ENCODE measurements around the gene WDR18. TPM values are rescaled to one million over a fixed set of nuclear protein-coding genes. Genes with fewer than 3 reads are reported as not detected.

WDR18 gene
- total RNA-seq, 1 experiment from 2014 or later = 197 TPM

DNA sequence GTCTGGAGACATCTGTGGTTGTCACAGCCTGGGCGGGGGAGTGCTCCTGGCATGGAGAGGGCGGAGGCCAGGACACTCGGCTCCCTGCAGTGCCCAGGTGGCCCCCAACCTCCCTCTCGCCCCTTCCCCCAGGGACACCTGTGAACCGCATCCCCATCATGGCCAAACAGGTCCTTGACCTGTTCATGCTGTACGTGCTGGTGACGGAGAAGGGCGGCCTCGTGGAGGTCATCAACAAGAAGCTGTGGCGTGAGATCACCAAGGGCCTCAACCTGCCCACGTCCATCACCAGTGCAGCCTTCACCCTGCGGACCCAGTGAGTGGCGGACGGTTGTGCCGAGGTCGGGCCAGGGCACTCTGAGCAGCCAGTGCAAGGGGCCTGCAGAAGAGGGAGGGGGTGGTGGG lies 20.0 kb upstream of the WDR18 start:
- no peak for DNase-seq (ENCODE audit: low read depth)

DNA sequence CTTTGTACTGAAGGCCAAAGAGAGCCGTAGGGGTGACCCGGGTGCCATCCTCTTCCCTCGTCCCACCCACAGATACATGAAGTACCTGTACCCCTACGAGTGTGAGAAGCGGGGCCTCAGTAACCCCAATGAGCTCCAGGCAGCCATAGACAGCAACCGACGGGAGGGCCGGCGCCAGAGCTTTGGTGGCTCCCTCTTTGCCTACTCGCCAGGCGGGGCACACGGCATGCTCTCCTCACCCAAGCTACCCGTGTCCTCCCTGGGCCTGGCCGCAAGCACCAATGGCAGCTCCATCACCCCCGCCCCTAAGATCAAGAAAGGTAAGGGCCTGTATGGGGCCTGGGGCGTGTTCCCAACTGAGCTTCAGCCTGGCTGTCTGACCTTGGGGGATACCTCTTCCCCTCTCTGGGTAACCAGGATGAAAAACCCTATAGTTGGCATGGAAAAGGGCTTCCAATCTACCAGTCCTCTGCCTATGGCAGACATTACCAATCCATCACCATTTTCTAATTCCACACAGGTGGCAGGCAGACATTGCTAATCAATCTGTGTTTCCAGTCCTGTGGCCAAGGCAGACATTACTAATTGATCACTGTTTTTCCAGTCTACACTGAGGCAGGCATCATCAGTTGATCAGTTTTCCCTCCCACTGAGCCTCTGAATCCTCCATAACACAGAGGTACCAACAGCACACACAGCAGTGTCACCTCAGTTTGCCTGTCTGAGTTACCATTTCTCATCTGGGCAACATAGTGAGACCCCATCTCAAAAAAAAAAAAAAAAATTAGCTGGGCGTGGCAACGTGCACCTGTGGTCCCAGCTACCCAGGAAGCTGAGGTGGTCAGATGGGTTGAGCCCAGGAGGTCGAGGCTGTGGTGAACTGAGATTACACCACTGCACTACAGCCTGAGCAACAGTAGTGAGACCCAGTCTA lies 19.1 kb upstream of the WDR18 start:
- no peak for DNase-seq (ENCODE audit: low read depth)

DNA sequence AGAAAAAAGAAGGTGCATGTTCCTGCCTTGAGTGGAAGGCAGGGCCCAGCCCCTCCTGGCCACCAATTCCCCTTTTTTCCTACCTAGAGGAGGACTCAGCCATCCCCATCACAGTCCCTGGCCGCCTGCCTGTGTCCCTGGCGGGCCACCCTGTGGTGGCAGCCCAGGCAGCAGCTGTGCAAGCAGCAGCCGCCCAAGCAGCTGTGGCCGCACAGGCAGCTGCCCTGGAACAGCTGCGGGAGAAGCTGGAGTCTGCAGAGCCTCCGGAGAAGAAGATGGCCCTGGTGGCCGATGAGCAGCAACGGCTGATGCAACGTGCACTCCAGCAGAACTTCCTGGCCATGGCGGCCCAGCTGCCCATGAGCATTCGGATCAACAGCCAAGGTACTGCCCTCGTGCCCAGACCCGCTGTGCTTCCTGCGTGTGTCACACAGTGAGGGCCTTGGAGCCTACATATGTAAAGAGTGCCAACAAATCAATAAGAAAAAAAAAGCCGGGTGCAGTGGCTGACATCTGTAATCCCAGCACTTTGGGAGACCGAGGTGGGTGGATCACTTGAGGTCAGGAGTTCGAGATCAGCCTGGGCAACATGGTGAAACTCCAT lies 17.6 kb upstream of the WDR18 start:
- no peak for DNase-seq (ENCODE audit: low read depth)

DNA sequence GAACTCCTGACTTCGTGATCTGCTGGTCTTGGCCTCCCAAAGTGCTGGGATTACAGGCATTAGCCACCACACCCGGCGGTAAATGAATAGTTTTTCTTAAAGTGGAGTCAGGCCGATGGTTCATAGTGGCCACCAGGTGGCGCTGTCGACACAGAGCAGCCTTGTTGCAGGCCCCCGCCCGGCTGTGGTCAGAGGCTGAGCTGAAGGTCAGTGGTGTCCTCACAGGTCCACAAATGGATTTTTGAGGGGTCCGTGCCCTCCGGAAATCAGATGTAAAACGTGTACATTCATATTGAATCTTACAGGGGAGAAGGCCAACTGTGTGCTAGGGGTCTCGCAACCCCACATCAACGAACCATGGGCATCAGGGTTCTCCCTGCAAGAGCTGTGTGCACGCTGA lies 13.4 kb upstream of the WDR18 start:
- no peak for DNase-seq (ENCODE audit: low read depth)

DNA sequence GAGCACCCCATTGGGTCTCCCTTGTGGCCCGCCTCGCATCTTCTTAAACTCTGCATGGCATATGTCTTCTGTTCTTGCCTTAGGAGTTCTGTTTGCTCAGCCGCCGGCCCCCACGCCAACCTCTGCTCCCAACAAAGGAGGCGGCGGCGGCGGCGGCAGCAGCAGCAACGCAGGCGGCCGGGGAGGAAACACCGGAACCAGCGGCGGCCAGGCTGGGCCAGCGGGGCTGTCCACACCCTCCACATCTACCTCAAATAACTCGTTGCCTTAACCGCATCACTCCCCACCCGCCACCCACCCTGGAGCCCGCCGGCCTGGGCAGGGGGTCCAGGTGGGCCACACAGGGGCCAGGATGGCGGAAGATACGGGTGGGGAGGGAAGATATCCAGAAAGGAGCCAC lies 12.3 kb upstream of the WDR18 start:
- DNase-seq (ENCODE audit: low read depth) = no peak

- DNase-seq (ENCODE audit: low read depth) = no peak
Observed at GRCh38 chr19:972281-972680, 11.9 kb upstream of the WDR18 start.

GRCh38 chr19:973726-974563 lies 10.2 kb upstream of the WDR18 start:
- no peak for DNase-seq (ENCODE audit: low read depth)

- DNase-seq (ENCODE audit: low read depth) = no peak
Observed at GRCh38 chr19:974564-975257, 9.4 kb upstream of the WDR18 start.

- DNase-seq (ENCODE audit: low read depth) = no peak
Observed at GRCh38 chr19:976476-976875, 7.7 kb upstream of the WDR18 start.

GRCh38 chr19:977058-977464 lies 7.1 kb upstream of the WDR18 start:
- no peak for DNase-seq (ENCODE audit: low read depth)

DNA sequence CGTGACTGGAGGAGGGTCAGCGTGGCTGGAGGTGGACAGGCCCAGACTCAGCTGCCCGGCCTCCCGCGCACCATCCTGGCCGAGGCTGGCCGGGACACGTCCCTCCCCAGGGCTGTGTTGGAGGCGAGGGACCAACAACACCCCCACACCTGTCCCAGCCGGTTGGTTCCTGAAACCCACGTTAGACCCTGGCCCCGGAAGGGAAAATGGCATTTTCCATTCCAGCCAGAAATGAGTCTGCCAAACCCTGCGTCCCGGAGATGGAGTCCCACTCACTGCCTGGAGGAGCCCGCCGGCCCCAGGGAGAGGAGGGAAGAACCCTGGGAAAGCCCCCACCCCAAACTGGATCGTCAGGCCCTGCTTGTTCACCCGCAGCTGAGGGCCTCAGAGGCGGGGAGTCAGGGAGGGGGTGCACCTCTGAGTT lies 4.8 kb upstream of the WDR18 start:
- no peak for DNase-seq (ENCODE audit: low read depth)

- no peak for DNase-seq (ENCODE audit: low read depth)
Observed at GRCh38 chr19:980133-980998, 3.8 kb upstream of the WDR18 start.

- peak; percentile 54 for DNase-seq (ENCODE audit: low read depth)
Observed at GRCh38 chr19:982567-983170, 1.5 kb upstream of the WDR18 start.

- no peak for DNase-seq (ENCODE audit: low read depth)
Observed at GRCh38 chr19:986083-986482, 1.9 kb downstream of the WDR18 start.

DNA sequence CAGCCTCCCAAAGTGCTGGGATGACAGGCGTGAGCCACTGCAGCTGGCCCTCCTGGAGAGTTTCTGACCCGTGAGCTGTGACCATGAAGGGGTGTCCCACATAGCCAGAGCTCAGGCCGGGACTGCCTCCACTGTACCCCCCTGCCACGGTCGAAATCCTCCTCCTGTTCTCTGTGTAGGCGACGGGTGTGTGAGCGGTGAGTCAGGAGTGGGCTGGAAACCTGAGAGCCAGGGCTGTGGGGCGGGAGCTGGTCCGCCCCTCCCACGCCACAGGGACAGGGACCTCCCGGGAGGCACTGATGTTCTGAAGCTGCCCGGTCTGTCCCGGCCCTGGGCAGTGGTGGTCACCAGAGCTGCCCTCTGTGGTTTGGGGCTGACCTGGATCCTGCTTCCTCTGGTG lies 3.9 kb downstream of the WDR18 start:
- no peak for DNase-seq (ENCODE audit: low read depth)

GRCh38 chr19:988510-988909 lies 4.4 kb downstream of the WDR18 start:
- DNase-seq (ENCODE audit: low read depth) = no peak

DNA sequence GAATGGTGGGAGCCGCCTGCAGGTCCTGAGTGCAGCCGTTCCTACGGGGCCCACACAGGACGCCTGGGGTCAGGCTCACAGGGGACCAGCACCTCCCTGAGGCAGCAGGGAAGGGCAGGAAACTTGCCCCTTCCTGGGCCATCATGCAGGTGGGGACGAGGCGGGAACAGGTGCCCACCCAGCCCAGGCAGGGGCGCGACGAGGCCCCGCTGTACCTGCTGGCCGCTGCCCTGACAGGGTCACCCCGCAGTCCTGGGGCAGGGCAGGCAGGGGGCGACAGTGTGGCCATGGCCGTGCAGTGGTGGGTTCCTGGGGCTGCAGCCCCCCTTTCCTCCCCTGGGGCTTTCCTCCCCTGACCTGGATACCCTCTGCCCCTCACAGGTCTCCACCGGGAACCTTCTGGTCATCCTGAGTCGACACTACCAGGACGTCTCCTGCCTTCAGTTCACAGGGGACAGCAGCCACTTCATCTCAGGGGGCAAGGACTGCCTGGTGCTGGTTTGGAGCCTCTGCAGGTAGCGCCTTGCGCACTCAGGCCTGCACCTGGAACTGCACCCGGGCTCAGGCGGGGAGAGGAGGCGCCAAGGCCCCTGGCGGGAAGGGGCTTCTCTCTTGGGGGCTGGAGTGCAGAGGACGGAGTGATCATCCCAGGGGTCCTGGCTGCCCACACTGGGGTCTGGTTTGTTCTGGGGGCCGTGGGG lies 5.4 kb downstream of the WDR18 start:
- no peak for DNase-seq (ENCODE audit: low read depth)

DNA sequence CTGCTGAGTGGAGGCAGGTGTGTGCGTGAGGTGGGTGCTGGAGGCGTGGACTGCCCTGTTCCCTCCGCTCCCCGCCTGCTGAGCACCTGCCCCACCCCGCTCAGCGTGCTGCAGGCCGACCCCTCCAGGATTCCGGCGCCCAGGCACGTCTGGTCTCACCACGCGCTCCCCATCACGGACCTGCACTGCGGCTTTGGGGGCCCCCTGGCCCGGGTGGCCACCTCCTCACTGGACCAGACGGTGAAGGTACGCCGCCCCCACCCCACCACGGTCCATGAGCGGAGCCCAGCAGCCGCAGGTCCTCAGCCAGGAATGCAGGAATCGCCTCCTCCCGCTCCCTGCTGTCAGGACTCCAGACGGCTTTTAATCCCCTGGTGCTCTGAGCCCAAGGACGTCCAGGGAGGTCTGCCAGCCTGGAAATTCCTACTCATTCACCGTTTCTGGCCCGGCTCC lies 6.0 kb downstream of the WDR18 start:
- no peak for DNase-seq (ENCODE audit: low read depth)

DNA sequence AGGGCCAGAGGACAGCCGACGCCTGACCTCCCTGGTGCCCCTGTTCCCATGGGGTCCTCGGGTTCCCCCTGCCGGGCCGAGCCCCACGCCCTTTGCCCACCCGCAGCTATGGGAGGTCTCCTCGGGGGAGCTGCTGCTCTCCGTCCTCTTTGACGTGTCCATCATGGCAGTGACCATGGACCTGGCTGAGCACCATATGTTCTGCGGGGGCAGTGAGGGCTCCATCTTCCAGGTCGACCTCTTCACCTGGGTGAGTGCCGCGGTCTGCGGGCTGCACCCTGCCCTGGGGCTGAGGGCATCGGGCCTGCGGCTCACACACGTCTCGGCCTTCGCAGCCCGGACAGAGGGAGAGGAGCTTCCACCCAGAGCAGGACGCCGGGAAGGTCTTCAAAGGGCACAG lies 6.6 kb downstream of the WDR18 start:
- DNase-seq (ENCODE audit: low read depth) = no peak

Measured in HT1080 (cell line).